GM21390 (cell line): ENCODE measurements around the gene SLC4A8.
"Not testable (repeated sequence)": the region's sequence is repeated elsewhere in the genome, so short reads cannot be mapped to it uniquely, and the experiment has no call there.

ENCODE experiments used
- ATAC-seq: cut with Tn5 transposase; IDR thresholded peaks from one replicate; pipeline ENCODE4 v1.9.1; 2021; ENCODE audit not compliant: unreplicated experiment

SLC4A8 gene

GRCh38 chr12:51473947-51474346 lies 49.3 kb downstream of the SLC4A8 start:
- ATAC-seq: no peak

- ATAC-seq: no peak
Observed at GRCh38 chr12:51475543-51475942, 50.9 kb downstream of the SLC4A8 start.

- ATAC-seq: no peak
Observed at GRCh38 chr12:51480978-51481377, 56.3 kb downstream of the SLC4A8 start.

- ATAC-seq: no peak
Observed at GRCh38 chr12:51482929-51483697, 58.5 kb downstream of the SLC4A8 start.

GRCh38 chr12:51484119-51484518 lies 59.5 kb downstream of the SLC4A8 start:
- ATAC-seq: no peak

GRCh38 chr12:51488281-51488680 lies 63.6 kb downstream of the SLC4A8 start:
- no peak for ATAC-seq

GRCh38 chr12:51493281-51493680 lies 68.7 kb downstream of the SLC4A8 start:
- no peak for ATAC-seq

- ATAC-seq: no peak
Observed at GRCh38 chr12:51496895-51497294, 72.3 kb downstream of the SLC4A8 start.

- no peak for ATAC-seq
Observed at GRCh38 chr12:51504851-51505250, 80.2 kb downstream of the SLC4A8 start.

- no peak for ATAC-seq
Observed at GRCh38 chr12:51505360-51506105, 80.9 kb downstream of the SLC4A8 start.

- no peak for ATAC-seq
Observed at GRCh38 chr12:51507178-51507577, 82.5 kb downstream of the SLC4A8 start.

- no peak for ATAC-seq
Observed at GRCh38 chr12:51508285-51508684, 83.7 kb downstream of the SLC4A8 start.

- no peak for ATAC-seq
Observed at GRCh38 chr12:51511546-51512260, 87.1 kb downstream of the SLC4A8 start.

GRCh38 chr12:51512438-51512837 lies 87.8 kb downstream of the SLC4A8 start:
- ATAC-seq: no peak

- not testable (repeated sequence) for ATAC-seq
Observed at GRCh38 chr12:51515037-51515436, 90.4 kb downstream of the SLC4A8 start.

GRCh38 chr12:51517316-51517715 lies 92.7 kb downstream of the SLC4A8 start:
- no peak for ATAC-seq

- no peak for ATAC-seq
Observed at GRCh38 chr12:51517800-51518199, 93.2 kb downstream of the SLC4A8 start.

GRCh38 chr12:51519755-51520154 lies 95.1 kb downstream of the SLC4A8 start:
- no peak for ATAC-seq

- no peak for ATAC-seq
Observed at GRCh38 chr12:51520576-51521325, 96.1 kb downstream of the SLC4A8 start.

- no peak for ATAC-seq
Observed at GRCh38 chr12:51521554-51522276, 97.1 kb downstream of the SLC4A8 start.
